ENCODE measurements around the gene IL34.

IL34 gene

DNA sequence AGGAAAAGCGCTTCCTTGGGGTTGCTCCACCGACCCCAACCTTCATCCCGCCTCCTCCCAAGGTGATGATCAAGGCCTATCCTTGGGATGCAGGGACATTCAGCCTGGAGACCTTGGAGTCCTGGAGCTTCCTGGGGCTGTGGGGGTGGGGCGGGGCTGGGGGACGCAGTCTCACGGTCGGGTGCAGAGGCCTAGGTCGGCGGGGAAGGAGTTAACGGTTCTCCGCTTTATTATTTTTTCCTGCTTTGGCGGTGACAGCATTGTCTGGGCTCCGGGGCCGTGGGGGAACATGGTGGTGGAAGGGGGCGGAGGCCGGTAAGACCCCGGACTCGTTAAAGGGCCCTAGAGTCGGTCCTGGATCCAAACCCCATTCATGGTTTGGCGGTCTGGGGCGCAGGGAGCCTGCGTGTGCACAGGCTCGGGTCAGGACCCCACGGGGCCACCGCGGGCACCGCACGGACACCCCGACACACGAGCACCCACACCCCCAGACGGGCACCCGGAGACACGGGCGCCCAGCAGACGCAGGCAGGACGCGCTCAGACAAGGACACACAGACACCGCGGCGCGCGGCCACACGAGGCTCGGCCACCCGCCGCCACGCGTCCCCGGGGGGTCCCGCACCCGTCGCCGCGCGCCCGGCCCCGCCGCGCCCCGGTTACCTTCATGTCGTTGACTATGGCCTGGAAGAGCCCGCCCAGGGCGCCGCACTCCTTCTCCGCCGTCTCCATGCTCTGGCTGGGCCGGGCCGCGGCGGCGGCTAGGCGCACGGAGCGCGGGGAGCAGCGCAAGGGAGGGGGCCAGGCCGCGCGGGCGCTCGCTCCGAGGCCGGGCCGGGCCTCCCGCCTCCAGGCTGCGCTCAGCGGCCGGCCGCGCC lies 38.9 kb downstream of the IL34 start:
- in situ Hi-C loops (cut with HindIII; ENCODE audit: low sequenced_read_pairs): no loop called here

DNA sequence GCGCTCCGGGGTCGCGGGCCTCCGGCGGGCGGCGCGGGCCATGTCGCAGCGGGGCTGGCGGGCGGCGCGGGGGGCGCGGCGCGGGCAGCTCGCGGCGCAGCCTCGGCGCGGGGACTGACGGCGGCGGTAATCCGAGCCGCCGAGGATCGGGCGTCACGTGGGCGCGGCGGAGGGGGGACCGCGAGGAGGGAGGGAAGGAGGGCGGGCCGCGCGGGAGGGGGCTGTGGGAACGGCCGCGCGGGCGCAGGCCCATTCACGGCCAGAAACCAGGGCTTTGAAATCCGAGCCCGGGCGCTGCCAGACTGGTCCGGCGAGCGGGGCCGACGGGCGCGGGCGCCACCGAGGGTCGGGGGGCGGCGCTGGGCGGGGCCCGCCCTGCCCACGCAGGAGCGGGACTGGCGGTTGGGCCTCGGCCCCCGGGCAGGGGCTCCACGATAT lies 39.6 kb downstream of the IL34 start, which contains the start of gene MTSS2:
Gene MTSS2, minus strand, starts transcription at position 116 of the 438 bp plus-strand sequence. CDS start 262 bp downstream, outside the sequence.
- in situ Hi-C loops (cut with HindIII; ENCODE audit: low sequenced_read_pairs): no loop called here

DNA sequence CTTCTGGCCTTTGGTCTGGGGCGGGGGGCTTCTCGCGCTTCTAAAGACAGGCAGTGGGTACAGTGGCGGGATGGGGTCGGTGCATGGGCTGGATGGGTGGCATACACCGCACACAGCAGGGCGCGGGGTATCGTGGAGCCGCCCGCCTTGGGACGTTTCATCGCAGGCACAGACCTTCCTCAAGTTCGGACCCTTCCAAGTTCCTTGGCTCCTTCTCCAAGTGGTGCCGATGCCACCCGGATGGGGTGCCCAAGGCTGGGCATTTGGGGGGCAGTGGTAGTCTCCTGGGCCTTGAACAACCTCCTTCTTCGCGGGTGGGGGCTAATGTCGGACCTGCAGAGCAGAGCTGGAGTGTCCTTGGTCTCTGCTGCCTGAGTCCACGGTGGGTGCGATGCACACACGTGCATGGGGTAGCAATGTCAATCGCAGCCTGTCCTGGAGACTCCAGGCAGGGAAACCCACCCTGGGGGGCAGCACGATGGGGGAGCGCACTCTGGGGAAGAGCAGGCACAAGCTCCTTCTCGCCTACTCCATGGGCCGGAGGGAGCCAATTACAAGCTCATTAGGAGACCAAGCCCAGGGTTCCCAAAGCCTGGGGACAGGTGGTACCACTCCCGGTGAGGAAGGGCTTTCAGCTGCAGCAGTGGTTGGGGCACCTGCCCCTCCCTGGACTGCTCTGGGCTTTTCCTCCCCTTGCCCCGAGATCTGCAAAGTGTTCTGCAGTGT lies 40.2 kb downstream of the IL34 start:
- in situ Hi-C loops (cut with HindIII; ENCODE audit: low sequenced_read_pairs): no loop called here

DNA sequence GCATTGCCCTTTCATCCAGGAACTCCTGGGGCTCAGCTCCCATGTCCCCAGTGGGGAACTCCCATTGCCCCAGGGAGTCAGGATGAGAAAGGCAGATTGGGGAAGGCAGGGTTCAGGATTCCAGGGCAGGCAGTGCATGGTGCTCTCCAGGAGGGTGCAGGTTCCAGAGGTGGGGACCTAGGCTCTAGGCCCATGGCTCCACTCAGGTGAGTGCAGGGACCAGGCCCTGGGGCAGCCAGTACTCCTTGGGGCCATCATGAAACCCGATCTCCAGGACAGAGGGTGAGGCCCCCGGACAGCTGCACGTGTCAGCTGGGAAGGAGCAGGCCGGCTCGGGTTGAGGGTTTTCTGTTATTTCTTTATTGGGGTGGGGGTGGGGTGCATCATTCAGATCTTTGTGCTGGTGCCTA lies 40.7 kb downstream of the IL34 start:
- in situ Hi-C loops (cut with HindIII; ENCODE audit: low sequenced_read_pairs): no loop called here

DNA sequence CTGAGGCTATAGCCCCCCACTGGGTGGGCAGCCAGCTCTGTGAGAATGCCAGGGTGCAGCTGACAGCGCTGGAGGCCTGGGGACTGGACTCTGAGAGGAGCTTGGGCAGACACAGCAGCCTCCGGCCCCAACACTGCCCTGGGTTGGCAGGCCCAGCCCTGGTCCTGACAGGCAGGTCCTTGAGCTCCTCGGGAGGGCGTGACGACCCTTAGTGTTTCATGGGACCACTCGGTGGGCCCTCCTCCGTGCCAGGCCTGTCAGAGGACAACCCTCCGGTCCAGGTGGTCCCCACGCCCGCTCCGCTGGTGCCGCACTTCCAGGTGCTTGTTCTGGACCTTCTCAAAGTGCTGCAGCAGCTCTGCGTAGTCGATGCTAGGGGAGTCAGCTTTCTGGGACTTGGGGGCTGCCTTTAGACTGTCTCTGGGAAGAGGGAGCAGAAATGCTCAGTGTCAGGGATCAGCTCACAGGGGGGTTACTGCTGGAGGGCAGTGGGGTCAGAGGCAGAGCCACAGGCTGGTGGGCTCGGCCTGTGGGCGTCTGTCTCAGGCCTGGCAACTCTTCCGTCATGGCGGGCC lies 41.4 kb downstream of the IL34 start:
- in situ Hi-C loops (cut with HindIII; ENCODE audit: low sequenced_read_pairs): no loop called here

DNA sequence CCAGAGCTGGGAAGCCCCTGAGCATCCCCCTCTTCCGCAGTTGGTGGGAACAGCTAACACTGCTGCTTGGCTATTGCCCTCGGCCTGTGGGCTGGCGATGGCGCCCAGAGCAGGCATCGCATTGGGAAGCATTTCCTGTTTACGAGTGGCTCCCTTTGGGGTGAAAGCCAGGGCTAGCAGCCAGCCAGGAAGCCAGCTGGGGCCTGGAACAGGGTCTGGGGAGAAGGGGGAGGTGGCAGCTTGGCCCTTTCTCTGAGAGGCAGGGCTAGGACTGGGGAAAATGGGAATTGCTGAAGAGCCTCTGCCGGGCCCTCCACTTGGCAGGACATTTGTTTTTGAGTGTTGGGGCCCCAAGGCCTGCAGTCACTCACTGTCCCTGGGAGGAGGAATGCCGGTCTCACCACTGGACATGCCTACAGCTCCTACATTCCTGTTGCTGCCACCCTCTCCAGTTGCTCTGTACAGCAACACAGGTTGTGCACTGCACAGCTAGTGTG lies 41.9 kb downstream of the IL34 start:
- in situ Hi-C loops (cut with HindIII; ENCODE audit: low sequenced_read_pairs): no loop called here

DNA sequence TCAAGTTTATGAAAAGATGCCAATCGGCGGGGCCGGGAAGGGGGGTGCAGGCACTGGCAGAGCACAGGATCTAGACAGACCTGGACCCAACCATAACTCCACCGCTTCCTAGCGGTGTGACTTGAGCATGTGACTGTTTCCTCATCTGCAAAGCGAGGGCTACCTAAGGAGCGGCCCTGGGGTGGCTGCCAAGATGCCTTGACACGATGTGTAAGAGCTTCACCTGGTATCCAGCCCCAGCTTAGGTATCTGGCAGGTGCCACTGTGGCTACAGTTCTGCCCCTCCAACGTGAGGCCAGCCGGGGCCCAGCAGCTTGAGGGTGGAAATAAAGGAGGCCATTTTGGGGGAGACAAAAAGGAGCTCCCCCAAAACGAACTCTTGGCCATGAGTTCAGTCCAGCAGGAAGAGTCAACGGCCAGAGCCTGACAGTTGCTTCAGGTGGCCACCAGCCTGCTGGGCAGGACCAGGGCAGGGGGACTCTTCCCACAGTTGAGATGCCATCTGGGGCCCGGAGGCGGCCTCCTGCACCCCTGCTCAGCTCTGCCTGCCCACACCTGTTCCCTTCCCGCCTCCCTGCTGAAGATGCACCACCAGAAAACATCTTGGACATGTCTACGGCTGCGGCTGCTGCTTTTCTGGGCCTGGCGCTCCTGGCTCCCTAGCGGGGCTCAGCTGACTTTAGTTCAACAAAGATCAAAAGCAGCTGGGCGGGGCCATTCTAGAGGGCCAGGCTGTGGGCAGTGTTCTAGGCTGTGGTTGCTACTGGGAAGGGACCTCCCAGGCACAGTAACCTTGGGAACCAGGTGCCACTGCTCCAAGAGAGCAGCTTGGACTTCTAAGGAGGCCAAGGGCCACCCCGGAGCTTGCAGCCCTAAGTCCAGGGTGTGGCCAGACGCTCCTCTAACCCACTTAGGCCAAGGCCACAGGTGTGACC lies 42.9 kb downstream of the IL34 start:
- in situ Hi-C loops (cut with HindIII; ENCODE audit: low sequenced_read_pairs): no loop called here

DNA sequence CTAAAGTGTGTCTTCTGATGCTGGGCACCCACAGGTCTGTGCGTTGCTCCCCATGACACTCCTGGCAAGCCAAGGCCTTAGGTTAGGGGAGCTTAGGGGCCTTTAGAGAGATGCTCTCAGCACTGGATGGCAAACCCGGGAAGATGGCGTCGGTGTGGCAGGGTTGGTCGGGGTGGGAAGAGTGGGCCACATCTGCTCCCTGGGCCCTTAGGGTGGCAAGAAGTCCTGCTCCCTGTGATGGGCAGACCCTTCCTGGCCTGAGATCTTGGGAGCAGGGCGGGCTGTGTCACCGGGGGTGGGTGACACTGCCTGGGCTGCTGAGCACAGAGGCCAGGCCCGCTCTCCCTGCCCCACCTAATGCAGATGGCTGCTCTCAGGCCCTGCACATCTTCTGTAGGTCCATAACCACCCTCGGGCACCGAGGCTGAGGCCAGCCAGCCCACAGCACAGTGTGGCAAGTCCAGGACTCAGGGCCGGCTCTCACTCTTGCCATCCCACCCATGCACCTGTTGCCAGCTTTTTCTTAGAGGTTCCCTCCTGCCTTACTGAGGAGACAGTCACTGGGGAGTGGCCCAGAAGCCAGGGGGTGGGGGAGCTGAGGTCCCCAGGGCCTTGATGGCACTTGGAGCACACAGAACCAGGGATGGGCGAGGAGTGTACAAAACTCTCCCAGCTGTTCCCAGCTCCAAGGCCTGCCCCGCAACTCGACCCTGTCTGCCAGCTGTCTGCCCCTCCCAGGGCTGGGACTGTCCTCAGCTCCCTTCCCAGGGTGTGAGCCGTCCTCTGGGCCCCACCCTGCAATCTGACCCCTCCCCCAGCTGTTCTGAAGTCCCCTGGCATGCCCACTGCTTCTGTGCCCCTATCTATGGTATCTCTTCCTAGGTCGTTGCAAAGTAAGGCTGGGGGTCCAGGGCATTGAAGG lies 43.9 kb downstream of the IL34 start:
- in situ Hi-C loops (cut with HindIII; ENCODE audit: low sequenced_read_pairs): no loop called here

DNA sequence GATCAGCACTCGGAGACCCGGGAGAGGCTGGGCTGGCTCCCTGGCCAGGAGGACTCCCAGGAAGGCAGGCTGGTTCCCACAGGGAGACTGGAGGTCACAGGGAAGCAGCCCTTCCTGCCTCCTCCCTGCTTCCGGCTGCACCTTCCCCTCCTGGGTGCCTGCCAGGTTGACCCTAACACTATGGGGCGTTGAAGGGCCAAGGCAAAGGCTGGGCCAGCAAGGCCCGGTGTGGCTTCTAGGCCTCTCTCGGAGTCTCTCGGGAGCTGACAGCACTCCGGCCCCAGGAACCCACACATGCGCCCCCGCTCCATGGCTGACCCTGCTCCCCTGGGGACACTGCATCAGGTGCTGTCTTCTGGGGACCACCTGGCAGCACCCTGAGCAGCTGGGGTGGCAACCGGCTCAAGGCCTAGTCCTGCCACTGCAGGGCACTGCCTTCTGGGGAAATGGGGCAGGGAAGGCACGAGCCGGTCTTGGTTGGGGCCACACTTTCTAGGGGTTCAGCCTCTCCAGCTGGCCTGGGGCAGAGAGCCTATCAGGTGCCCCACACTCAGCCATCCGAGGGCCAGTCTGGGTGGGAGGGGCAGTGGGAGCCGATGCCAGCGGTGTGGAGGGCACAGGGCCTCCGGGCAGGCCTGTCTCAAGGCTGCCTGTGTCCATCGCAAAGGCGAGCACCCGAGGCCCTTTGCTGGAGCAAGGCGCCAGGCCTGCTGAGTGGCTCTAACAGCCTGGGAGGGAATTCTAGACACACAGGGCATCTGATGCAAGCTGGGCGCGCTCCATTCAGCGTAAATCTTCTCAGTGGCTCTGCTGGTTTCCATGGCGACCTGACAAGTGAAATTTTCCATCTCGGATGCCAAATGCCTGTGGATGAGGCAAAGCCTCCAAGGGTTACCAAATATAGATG lies 45.1 kb downstream of the IL34 start:
- in situ Hi-C loops (cut with HindIII; ENCODE audit: low sequenced_read_pairs): no loop called here

DNA sequence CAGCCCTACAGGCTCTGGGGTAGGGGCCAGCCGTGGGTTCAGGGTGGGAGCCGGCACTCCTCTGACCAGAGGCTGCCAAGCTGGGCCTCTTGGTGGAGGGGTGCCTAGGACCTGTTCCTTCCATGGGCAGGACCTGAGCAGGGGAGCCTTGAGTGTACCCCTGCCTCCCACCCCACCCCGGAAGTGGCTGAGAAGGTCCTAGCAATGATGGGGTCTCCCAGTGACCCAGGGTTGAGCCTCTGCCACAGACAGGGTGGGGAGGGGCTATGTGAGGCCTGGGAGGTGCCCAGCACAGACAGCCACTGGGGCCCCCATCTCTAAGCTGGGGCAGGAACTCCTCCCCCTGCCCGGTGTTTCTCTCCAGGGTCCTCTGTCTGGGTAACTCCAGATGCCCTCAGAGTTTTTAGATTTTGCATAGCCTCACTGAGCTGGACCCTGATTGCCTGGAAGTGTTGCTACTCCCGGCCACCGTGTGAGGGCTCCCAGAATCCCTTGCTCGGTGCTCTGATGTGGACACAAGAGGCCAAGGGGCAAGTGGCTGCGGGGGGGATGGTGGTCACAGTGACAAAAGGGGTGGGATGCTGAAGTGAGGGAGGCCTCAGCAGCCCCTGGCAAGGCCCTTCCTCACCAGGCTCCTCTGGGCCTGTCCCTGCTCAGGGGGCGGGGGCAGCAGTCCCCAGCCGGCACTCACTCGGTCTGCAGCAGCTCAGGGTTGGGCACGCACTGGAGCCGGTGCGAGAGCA lies 45.9 kb downstream of the IL34 start:
- in situ Hi-C loops (cut with HindIII; ENCODE audit: low sequenced_read_pairs): no loop called here

DNA sequence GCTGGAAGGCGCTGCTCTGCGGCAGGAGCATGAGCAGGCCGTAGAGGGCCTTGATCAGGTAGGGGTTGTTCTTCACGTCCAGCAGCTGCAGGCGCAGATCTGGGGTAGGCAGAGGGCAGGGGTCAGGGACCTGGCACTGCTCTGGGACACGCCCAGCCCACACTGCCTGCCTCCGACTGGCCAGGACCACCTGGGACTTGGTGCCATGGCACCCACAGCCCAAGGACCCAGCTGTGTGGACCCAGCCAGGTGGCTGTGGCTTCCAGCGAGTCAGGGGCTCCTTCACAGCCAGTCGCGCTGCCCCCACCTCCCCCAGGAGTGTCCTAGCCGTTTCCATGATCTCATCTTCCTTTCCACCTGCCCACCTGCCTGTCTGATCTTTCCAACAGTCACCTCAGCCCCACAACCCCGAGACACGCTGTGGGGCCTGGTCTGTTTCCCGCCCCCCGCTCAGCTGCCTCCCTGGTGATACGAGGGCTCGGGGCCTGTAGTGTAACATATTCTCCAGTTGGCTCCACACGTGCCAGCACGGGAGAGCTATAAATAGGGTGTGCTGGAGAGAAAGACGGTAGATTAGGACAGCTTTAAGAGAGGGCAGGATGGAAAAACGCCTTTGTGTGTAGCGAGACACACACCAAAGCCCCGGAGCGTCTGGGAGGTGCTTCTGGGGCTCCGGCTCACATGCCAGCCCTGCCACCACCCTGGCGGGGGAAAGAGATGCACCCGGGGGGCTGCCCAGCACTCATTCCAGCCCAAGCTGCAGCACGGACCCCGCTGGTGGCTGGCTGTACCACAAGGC lies 46.7 kb downstream of the IL34 start:
- in situ Hi-C loops (cut with HindIII; ENCODE audit: low sequenced_read_pairs): no loop called here

DNA sequence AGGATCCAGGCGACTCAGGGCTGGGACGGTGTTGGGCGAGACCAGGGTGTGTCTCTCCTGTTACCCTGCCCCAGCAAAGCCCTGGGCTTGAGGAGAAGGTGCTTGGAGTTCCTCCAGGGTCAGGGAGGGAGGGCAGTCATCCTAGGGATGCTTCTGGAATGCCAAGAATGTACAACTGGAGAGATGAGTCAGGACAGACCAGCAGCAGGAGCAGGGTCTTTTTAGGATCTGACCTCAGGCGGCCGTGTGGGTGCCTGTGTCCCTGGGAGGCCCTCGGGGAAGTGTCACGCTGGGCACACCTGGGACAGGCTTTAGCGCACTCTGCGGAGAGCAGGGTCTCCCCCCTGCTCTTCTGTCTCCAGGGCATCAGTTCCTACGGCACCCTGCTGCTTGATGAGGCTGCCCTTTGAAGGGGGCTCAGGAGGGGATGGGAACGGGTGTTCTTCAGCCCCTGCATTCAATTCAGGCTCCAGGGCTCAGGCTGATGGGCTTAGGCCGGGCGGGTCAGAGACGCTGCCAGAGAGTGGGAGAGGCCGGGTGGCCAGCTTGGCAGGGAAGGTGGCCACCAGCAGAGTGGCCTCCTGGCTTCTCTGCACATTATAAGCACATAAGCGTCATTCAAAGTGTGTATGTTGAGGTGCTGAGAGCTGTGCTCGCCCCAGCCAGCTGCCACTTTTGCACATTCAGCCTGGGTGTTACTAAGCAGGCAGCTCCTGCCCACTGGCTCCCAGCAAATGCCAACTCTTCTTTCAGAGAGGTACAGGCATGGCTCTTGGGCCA lies 47.9 kb downstream of the IL34 start:
- in situ Hi-C loops (cut with HindIII; ENCODE audit: low sequenced_read_pairs): no loop called here

DNA sequence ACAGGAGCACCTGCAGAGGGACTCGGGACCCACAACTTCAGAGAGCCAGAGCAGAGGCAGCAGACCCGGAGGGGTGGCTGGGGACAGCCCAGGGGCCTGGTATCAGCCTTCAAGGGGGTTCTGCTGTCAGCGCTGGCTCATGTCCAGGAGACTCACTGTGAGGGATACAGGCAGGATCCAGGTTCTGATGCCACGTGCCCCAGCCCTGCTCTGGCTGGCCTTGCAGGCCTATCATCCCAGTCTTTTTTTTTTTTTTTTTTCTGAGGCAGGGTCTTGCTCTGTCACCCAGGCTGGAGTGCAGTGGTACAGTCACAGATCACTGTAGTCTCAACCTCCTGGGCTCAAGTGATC lies 48.5 kb downstream of the IL34 start:
- in situ Hi-C loops (cut with HindIII; ENCODE audit: low sequenced_read_pairs): loop anchor here (5.0 kb wide), 1 partner anchor 67 kb away; no protein-coding TSS in a partner anchor

DNA sequence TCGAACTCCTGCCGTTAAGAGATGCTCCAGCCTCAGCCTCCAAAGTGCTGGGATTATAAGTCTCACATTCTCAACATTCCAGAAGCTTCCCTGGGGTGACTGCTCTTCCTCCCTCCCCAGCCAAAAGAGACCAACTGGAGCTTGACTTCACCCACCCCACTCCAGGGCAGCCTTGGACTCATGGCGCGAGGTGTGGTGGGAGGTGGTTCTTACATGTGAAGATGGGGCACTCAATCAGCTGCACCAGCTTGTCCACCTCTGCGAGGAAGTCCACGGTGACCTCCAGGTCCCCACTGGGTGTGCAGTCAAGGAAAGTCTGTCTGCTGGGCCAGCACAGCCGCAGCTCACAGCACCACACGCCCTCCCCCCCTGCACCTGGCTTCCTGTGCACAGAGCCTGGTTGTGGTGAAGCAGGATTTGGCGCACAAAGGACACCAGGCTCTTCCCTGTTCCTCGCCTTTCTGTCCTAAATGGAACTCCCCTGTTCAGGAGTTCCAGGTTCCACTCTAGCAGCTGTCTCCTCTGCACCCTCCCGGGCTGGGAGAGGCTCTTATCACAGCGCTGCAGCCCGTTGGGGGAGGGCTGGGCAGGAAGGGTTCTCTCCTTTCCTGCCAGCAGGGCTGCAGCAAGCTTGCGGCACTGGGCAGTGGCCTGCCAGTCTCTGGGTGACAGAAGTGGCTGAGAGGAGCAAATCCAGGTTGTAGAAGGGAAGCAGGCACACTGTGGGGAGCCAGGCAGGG lies 49.1 kb downstream of the IL34 start:
- in situ Hi-C loops (cut with HindIII; ENCODE audit: low sequenced_read_pairs): loop anchor here (5.0 kb wide), 1 partner anchor 67 kb away; no protein-coding TSS in a partner anchor

DNA sequence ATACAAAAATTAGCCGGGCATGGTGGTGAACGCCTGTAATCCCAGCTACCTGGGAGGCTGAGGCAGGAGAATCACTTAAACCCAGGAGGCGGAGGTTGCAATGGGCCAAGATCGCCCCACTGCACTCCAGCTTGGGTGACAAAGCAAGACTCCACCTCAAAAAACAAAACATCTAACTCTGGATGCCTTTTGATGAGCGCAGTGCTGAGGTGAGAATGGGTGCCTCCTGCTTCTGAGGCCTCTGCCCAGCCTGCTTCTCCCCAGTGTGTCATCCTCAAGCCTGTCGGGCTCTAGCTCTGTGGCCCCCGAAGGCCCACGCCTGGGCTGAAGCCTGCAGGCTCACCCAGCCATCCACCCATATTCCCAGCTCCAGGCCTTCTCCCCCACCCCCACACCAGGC lies 50.0 kb downstream of the IL34 start:
- in situ Hi-C loops (cut with HindIII; ENCODE audit: low sequenced_read_pairs): loop anchor here (5.0 kb wide), 1 partner anchor 66 kb away; no protein-coding TSS in a partner anchor
